C4-2B (cell line): ENCODE measurements around the gene GPR142.

ENCODE experiments used
- ZFX ChIP-seq: fragments of 450-650 bp; IDR thresholded peaks from 2 replicates; pipeline ENCODE4 v1.6.1; 2017
- TF ChIP-seq, protein P1 (sequence below): fragments of 450-650 bp; conservative IDR thresholded peaks from 2 replicates; pipeline ENCODE4 v1.5.1; 2017; ENCODE audit warnings: mild to moderate bottlenecking

DNA sequence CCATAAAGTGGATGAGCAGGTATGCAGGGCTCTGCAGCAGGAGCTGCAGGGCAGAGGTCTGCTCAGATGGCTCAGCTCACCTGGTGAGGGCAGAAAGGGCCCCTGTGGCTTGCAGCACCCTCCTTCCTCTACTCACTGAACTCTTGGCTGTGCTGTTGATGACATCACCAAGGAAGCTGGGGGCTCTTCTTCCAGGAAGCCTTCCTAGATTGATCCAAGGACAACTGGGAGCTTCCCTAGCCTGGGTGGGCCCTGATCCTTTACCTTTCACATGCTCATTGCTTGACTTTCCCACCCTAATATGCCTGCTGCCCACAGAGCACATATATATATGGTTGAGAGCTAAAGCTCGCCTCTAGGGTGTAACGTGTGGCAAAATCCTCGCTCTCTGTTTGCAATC is 38.8 kb upstream of the GPR142 start:
- TF ChIP-seq, protein P1, sequence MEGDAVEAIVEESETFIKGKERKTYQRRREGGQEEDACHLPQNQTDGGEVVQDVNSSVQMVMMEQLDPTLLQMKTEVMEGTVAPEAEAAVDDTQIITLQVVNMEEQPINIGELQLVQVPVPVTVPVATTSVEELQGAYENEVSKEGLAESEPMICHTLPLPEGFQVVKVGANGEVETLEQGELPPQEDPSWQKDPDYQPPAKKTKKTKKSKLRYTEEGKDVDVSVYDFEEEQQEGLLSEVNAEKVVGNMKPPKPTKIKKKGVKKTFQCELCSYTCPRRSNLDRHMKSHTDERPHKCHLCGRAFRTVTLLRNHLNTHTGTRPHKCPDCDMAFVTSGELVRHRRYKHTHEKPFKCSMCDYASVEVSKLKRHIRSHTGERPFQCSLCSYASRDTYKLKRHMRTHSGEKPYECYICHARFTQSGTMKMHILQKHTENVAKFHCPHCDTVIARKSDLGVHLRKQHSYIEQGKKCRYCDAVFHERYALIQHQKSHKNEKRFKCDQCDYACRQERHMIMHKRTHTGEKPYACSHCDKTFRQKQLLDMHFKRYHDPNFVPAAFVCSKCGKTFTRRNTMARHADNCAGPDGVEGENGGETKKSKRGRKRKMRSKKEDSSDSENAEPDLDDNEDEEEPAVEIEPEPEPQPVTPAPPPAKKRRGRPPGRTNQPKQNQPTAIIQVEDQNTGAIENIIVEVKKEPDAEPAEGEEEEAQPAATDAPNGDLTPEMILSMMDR: no peak
- no peak for TF ChIP-seq ZFX
